CD4-positive, alpha-beta T cell treated with Interleukin-4 for 1 hour (primary cell): ENCODE measurements around the gene RNPEP.
"Not testable (repeated sequence)": the region's sequence is repeated elsewhere in the genome, so short reads cannot be mapped to it uniquely, and the experiment has no call there.

Experiments
- DNase-seq, 2 donors: peaks; one replicate each; pipeline ENCODE4 v3.0.0-alpha.2; 2020 to 2022

The RNPEP gene

GRCh38 chr1:202011994-202012393 is 29.5 kb downstream of the RNPEP start:
- DNase-seq: no peak

- no peak for DNase-seq
Measured at GRCh38 chr1:202012544-202013478, 30.4 kb downstream of the RNPEP start.

GRCh38 chr1:202013603-202014002 is 31.2 kb downstream of the RNPEP start:
- no peak for DNase-seq

- no peak for DNase-seq
Measured at GRCh38 chr1:202014060-202014459, 31.6 kb downstream of the RNPEP start.

GRCh38 chr1:202014915-202015661 is 32.6 kb downstream of the RNPEP start:
- DNase-seq: no peak

- DNase-seq: no peak
Measured at GRCh38 chr1:202015662-202015937, 33.2 kb downstream of the RNPEP start.

- no peak for DNase-seq
Measured at GRCh38 chr1:202016022-202016810, 33.8 kb downstream of the RNPEP start.

GRCh38 chr1:202016811-202017748 is 34.6 kb downstream of the RNPEP start:
- DNase-seq: no peak

GRCh38 chr1:202017749-202018467 is 35.5 kb downstream of the RNPEP start:
- no peak for DNase-seq

GRCh38 chr1:202018468-202019234 is 36.2 kb downstream of the RNPEP start:
- no peak for DNase-seq

GRCh38 chr1:202019235-202019558 is 36.7 kb downstream of the RNPEP start:
- DNase-seq: not testable (repeated sequence)

GRCh38 chr1:202023001-202023433 is 40.6 kb downstream of the RNPEP start:
- DNase-seq: no peak

- DNase-seq: no peak
Measured at GRCh38 chr1:202029171-202029665, 46.8 kb downstream of the RNPEP start.

GRCh38 chr1:202029727-202030126 is 47.3 kb downstream of the RNPEP start:
- no peak for DNase-seq

- DNase-seq: no peak
Measured at GRCh38 chr1:202031796-202032195, 49.3 kb downstream of the RNPEP start.

GRCh38 chr1:202034149-202034682 is 51.8 kb downstream of the RNPEP start:
- no peak for DNase-seq

GRCh38 chr1:202034683-202035462 is 52.4 kb downstream of the RNPEP start:
- DNase-seq: no peak

- DNase-seq: no peak
Measured at GRCh38 chr1:202036595-202037387, 54.3 kb downstream of the RNPEP start.
